NT2/D1 (cell line): ENCODE data around the gene TNFRSF12A.

Source experiments
- DNase-seq: peaks from one replicate; pipeline ENCODE4 v3.0.0-alpha.2; 2011; ENCODE audit warnings: low read depth, low spot score
- H3K27me3 ChIP-seq: 2 replicates; pipeline ENCODE4 v1.6.0; 2011; ENCODE audit warnings: mild to moderate bottlenecking; ENCODE audit not compliant: insufficient read length, insufficient read depth
- H3K36me3 ChIP-seq: 2 replicates; pipeline ENCODE4 v1.6.1; 2011; ENCODE audit warnings: mild to moderate bottlenecking, low read length, mixed read lengths; ENCODE audit not compliant: insufficient read depth, insufficient read length
- H3K4me1 ChIP-seq: 2 replicates; pipeline ENCODE4 v1.5.1; 2011; ENCODE audit not compliant: insufficient read depth, insufficient read length
- H3K4me3 ChIP-seq: 2 replicates; pipeline ENCODE4 v1.5.1; 2011; ENCODE audit warnings: low read depth; ENCODE audit not compliant: insufficient read length
- H3K9ac ChIP-seq: 2 replicates; pipeline ENCODE4 v1.6.0; 2011; ENCODE audit warnings: low read depth; ENCODE audit not compliant: insufficient read length
- H3K9me3 ChIP-seq: 2 replicates; pipeline ENCODE4 v1.5.1; 2011; ENCODE audit warnings: mild to moderate bottlenecking, low read length; ENCODE audit not compliant: insufficient read depth
- SUZ12 ChIP-seq: IDR thresholded peaks from 2 replicates; pipeline ENCODE4 v1.6.1; 2011; ENCODE audit not compliant: insufficient read length, insufficient read depth; ENCODE audit errors: extremely low read depth
- YY1 ChIP-seq: IDR thresholded peaks from 2 replicates; pipeline ENCODE4 v1.6.1; 2011; ENCODE audit not compliant: insufficient read length, insufficient read depth
- ZNF274 ChIP-seq: IDR thresholded peaks from 2 replicates; pipeline ENCODE4 v1.6.1; 2011; ENCODE audit warnings: mild to moderate bottlenecking, low read depth, low read length

TNFRSF12A gene

GRCh38 chr16:2987833-2988232, 32.3 kb upstream of the TNFRSF12A start:
- DNase-seq: no peak
- no peaks in the 10 kb centered on the region for H3K36me3 ChIP-seq
- peak overlapping the region; percentile 56 for H3K9ac ChIP-seq
- no peak overlapping the region for H3K4me3 ChIP-seq
- TF ChIP-seq ZNF274 (no peak), YY1 (no peak), SUZ12 (no peak)
- H3K9me3 ChIP-seq: no peaks in the 10 kb centered on the region
- peaks cover 37% of the 10 kb centered on the region for H3K4me1 ChIP-seq
- peaks cover 3% of the 10 kb centered on the region for H3K27me3 ChIP-seq

DNA sequence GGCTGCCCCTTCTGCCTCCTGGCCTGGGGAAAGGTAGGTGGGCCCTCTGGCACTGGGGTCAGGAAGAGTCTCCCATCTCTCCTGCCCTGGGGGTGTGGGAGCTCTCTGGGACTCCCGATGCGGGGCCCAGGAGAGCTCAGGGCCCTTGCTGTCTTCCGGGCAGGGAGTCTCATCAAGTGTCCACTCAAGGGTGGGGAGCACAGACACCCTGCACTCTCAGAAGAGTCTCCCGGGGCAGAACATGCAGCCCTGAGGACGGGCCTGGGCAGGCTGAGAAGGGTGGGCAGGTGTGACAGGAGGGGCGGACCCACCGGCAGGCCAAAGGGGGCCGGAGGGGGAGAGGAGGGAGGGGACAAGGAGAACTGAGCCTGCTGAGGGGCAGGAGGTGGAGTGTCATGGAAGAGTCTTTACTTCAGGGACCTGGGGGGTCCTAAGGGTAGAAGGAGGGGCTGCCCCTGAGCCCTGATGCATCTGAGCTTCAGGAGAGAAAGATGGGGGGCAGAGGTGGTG, 31.5 kb upstream of the TNFRSF12A start:
- no peak for TF ChIP-seq SUZ12
- no peak for TF ChIP-seq YY1
- no peak for TF ChIP-seq ZNF274
- Histone ChIP-seq H3K36me3 (no peaks in the 10 kb centered on the region), H3K9ac (peak overlapping the region; percentile 56), H3K9me3 (no peaks in the 10 kb centered on the region), H3K27me3 (peaks cover 3% of the 10 kb centered on the region), H3K4me3 (no peak overlapping the region), H3K4me1 (peaks cover 34% of the 10 kb centered on the region)
- no peak for DNase-seq

DNA sequence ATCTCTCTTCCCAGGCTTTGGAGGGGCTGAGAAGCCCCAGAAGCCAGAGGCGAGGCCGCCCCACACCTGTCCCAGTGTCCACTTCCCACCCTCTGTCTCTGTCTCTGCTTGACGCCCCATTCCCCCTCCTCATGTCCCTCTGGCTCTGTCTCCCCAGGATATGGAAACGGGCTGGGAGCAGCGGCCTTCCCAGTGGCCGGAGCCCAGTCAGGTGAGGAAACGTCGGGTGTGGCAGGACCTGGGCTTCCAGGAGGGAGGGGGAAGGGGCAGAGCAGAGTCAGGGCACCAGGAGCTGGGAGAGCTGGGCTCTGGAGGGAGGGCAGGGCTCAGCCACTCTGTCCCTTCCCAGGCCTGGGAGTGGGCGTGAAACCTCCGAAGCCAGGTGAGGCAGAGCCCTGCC, 29.3 kb upstream of the TNFRSF12A start:
- Histone ChIP-seq H3K4me3 (no peak overlapping the region), H3K9me3 (no peaks in the 10 kb centered on the region), H3K4me1 (peaks cover 28% of the 10 kb centered on the region), H3K9ac (no peak overlapping the region), H3K27me3 (peaks cover 3% of the 10 kb centered on the region), H3K36me3 (no peaks in the 10 kb centered on the region)
- TF ChIP-seq SUZ12: no peak
- no peak for TF ChIP-seq YY1
- TF ChIP-seq ZNF274: no peak
- no peak for DNase-seq

GRCh38 chr16:2991566-2992261, 28.5 kb upstream of the TNFRSF12A start:
- peaks cover 32% of the 10 kb centered on the region for H3K4me1 ChIP-seq

GRCh38 chr16:2992383-2993081, 27.6 kb upstream of the TNFRSF12A start:
- H3K9ac ChIP-seq: no peak overlapping the region
- H3K4me3 ChIP-seq: no peak overlapping the region
- TF ChIP-seq ZNF274: no peak
- TF ChIP-seq SUZ12: no peak
- TF ChIP-seq YY1: no peak
- no peaks in the 10 kb centered on the region for H3K36me3 ChIP-seq
- no peak for DNase-seq
- peaks cover 3% of the 10 kb centered on the region for H3K27me3 ChIP-seq
- H3K9me3 ChIP-seq: no peaks in the 10 kb centered on the region
- peaks cover 33% of the 10 kb centered on the region for H3K4me1 ChIP-seq

More at GRCh38 chr16:2991566-2992261, 28.5 kb upstream of the TNFRSF12A start:
- no peak overlapping the region for H3K9ac ChIP-seq
- peaks cover 3% of the 10 kb centered on the region for H3K27me3 ChIP-seq
- H3K9me3 ChIP-seq: no peaks in the 10 kb centered on the region
- no peaks in the 10 kb centered on the region for H3K36me3 ChIP-seq
- no peak overlapping the region for H3K4me3 ChIP-seq
- TF ChIP-seq ZNF274 (no peak), SUZ12 (no peak), YY1 (no peak)
- DNase-seq: no peak

DNA sequence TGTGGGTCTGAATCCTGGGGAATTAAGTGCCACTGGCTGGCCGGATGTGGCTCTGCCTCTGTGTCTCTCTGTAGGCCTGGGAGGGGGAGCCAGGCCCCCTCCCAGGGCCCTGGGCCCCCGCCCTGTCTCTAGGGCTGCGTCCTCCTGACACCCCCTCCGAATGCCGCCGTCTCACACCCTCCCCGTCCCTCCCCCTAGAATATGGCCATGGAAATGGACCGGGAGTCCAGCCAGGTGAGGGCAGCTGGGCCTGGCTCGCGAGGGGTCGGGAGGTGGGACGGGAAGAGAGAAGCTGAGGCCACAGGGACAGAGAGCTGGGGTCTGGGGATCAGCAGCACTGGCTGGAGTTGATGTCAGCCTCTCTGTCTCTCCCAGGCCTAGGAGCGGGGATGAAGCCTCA, 23.9 kb upstream of the TNFRSF12A start:
- Histone ChIP-seq H3K36me3 (no peaks in the 10 kb centered on the region), H3K9me3 (no peaks in the 10 kb centered on the region), H3K9ac (peak overlapping the region; percentile 38), H3K4me1 (peaks cover 27% of the 10 kb centered on the region), H3K27me3 (peaks cover 3% of the 10 kb centered on the region), H3K4me3 (no peak overlapping the region)
- TF ChIP-seq ZNF274: no peak
- no peak for TF ChIP-seq SUZ12
- no peak for TF ChIP-seq YY1
- no peak for DNase-seq

DNA sequence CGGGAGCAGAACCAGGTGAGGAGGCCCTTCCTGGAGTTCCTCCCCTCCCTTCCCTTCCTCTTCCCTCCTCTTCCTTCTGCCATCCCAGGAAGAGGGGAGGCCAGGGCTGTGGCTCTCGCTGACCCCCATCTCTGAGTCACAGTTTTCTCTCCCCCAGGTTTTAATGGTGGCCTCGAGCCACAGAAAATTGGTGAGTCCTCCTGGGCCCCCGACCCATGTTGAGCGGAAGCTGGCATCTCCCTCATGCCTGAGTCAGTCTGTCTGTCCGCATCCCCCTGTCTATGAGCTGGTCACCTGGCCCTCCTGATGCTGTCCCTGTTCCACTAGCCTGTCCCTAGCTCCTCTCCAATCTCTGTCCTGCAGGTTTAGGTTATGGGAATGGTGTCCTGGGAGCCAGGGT, 20.2 kb upstream of the TNFRSF12A start:
- TF ChIP-seq SUZ12: no peak
- TF ChIP-seq YY1: no peak
- no peak for TF ChIP-seq ZNF274
- Histone ChIP-seq H3K36me3 (no peaks in the 10 kb centered on the region), H3K9me3 (no peaks in the 10 kb centered on the region), H3K9ac (no peak overlapping the region), H3K4me3 (no peak overlapping the region), H3K27me3 (no peaks in the 10 kb centered on the region), H3K4me1 (peaks cover 29% of the 10 kb centered on the region)
- no peak for DNase-seq
